GM12874 (cell line): ENCODE measurements around the gene FGD6.

ENCODE experiments used
- CTCF ChIP-seq: IDR thresholded peaks from 2 replicates; pipeline ENCODE4 v1.5.1; 2011; ENCODE audit warnings: low read depth, mild to moderate bottlenecking, control low read depth, low read length, moderate library complexity; ENCODE audit not compliant: insufficient read depth

Gene FGD6

GRCh38 chr12:95229636-95230035 is 12.4 kb upstream of the FGD6 start:
- TF ChIP-seq CTCF: no peak

- TF ChIP-seq CTCF: no peak
Measured at GRCh38 chr12:95228617-95229016, 11.3 kb upstream of the FGD6 start.

GRCh38 chr12:95227818-95228356 is 10.6 kb upstream of the FGD6 start:
- no peak for TF ChIP-seq CTCF

- no peak for TF ChIP-seq CTCF
Measured at GRCh38 chr12:95225645-95226212, 8.5 kb upstream of the FGD6 start.

- no peak for TF ChIP-seq CTCF
Measured at GRCh38 chr12:95224202-95225170, 7.2 kb upstream of the FGD6 start.

GRCh38 chr12:95220726-95221125 is 3.5 kb upstream of the FGD6 start:
- no peak for TF ChIP-seq CTCF

GRCh38 chr12:95220190-95220589 is 2.9 kb upstream of the FGD6 start:
- no peak for TF ChIP-seq CTCF
